ENCODE data around the gene WWTR1. TPM values are rescaled to one million over a fixed set of nuclear protein-coding genes. Genes with fewer than 3 reads are reported as not detected.

WWTR1 gene
- total and polyA plus RNA-seq, 2 of the 8 experiments (the other 6 are each of a cell fraction or from before 2014, with no cell fraction given), result 15.7 to 18.6 TPM

DNA sequence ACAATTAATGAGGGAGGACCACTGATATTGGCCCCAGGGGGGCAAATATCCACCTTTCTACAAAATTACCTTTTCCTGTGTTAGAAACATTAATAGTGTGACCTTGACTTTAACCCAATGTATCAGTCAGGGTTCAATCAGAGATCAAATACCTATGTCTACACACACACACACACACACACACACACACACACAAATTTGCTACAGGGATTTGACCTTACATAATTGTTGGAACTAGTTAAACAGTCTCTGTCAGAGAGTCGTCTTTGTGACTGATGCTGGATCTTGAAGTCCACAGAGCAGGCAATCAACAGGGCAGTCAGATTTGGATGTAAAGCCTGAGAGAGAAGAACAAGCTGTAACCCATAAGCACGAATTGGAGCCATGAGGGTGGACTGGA is 150.9 kb downstream of the WWTR1 start (continued):
- TF ChIP-seq, protein P1, sequence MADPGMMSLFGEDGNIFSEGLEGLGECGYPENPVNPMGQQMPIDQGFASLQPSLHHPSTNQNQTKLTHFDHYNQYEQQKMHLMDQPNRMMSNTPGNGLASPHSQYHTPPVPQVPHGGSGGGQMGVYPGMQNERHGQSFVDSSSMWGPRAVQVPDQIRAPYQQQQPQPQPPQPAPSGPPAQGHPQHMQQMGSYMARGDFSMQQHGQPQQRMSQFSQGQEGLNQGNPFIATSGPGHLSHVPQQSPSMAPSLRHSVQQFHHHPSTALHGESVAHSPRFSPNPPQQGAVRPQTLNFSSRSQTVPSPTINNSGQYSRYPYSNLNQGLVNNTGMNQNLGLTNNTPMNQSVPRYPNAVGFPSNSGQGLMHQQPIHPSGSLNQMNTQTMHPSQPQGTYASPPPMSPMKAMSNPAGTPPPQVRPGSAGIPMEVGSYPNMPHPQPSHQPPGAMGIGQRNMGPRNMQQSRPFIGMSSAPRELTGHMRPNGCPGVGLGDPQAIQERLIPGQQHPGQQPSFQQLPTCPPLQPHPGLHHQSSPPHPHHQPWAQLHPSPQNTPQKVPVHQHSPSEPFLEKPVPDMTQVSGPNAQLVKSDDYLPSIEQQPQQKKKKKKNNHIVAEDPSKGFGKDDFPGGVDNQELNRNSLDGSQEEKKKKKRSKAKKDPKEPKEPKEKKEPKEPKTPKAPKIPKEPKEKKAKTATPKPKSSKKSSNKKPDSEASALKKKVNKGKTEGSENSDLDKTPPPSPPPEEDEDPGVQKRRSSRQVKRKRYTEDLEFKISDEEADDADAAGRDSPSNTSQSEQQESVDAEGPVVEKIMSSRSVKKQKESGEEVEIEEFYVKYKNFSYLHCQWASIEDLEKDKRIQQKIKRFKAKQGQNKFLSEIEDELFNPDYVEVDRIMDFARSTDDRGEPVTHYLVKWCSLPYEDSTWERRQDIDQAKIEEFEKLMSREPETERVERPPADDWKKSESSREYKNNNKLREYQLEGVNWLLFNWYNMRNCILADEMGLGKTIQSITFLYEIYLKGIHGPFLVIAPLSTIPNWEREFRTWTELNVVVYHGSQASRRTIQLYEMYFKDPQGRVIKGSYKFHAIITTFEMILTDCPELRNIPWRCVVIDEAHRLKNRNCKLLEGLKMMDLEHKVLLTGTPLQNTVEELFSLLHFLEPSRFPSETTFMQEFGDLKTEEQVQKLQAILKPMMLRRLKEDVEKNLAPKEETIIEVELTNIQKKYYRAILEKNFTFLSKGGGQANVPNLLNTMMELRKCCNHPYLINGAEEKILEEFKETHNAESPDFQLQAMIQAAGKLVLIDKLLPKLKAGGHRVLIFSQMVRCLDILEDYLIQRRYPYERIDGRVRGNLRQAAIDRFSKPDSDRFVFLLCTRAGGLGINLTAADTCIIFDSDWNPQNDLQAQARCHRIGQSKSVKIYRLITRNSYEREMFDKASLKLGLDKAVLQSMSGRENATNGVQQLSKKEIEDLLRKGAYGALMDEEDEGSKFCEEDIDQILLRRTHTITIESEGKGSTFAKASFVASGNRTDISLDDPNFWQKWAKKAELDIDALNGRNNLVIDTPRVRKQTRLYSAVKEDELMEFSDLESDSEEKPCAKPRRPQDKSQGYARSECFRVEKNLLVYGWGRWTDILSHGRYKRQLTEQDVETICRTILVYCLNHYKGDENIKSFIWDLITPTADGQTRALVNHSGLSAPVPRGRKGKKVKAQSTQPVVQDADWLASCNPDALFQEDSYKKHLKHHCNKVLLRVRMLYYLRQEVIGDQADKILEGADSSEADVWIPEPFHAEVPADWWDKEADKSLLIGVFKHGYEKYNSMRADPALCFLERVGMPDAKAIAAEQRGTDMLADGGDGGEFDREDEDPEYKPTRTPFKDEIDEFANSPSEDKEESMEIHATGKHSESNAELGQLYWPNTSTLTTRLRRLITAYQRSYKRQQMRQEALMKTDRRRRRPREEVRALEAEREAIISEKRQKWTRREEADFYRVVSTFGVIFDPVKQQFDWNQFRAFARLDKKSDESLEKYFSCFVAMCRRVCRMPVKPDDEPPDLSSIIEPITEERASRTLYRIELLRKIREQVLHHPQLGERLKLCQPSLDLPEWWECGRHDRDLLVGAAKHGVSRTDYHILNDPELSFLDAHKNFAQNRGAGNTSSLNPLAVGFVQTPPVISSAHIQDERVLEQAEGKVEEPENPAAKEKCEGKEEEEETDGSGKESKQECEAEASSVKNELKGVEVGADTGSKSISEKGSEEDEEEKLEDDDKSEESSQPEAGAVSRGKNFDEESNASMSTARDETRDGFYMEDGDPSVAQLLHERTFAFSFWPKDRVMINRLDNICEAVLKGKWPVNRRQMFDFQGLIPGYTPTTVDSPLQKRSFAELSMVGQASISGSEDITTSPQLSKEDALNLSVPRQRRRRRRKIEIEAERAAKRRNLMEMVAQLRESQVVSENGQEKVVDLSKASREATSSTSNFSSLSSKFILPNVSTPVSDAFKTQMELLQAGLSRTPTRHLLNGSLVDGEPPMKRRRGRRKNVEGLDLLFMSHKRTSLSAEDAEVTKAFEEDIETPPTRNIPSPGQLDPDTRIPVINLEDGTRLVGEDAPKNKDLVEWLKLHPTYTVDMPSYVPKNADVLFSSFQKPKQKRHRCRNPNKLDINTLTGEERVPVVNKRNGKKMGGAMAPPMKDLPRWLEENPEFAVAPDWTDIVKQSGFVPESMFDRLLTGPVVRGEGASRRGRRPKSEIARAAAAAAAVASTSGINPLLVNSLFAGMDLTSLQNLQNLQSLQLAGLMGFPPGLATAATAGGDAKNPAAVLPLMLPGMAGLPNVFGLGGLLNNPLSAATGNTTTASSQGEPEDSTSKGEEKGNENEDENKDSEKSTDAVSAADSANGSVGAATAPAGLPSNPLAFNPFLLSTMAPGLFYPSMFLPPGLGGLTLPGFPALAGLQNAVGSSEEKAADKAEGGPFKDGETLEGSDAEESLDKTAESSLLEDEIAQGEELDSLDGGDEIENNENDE (IDR thresholded peaks at IDR 0.05; ENCODE audit: insufficient replicate concordance, low read length), result no peak
- TF ChIP-seq SIX5 (IDR thresholded peaks at IDR 0.05; ENCODE audit: low read depth, low read length) (no peak), SP4 (IDR thresholded peaks at IDR 0.05; ENCODE audit: low read length) (no peak)
- TF ChIP-seq, protein P2, sequence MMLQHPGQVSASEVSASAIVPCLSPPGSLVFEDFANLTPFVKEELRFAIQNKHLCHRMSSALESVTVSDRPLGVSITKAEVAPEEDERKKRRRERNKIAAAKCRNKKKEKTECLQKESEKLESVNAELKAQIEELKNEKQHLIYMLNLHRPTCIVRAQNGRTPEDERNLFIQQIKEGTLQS (IDR thresholded peaks at IDR 0.05; ENCODE audit: insufficient read depth, low read depth, low read length), result no peak
